HG02973 (cell line): ENCODE measurements around the gene POLR2L.

Experiments
- ATAC-seq: cut with Tn5 transposase; IDR thresholded peaks from one replicate; pipeline ENCODE4 v1.9.1; 2021; ENCODE audit warnings: moderate library complexity; ENCODE audit not compliant: unreplicated experiment

Gene POLR2L

GRCh38 chr11:797296-798092, 44.8 kb downstream of the POLR2L start:
- peak; percentile 37 for ATAC-seq

GRCh38 chr11:796565-797295, 45.6 kb downstream of the POLR2L start:
- no peak for ATAC-seq

GRCh38 chr11:795634-796564, 46.4 kb downstream of the POLR2L start:
- peak; percentile 31 for ATAC-seq

GRCh38 chr11:794766-795633, 47.3 kb downstream of the POLR2L start:
- no peak for ATAC-seq

GRCh38 chr11:794013-794765, 48.1 kb downstream of the POLR2L start:
- ATAC-seq = no peak

GRCh38 chr11:793556-793955, 48.8 kb downstream of the POLR2L start:
- ATAC-seq = no peak

- ATAC-seq = no peak
Measured at GRCh38 chr11:792873-793272, 49.5 kb downstream of the POLR2L start.

- ATAC-seq = no peak
Measured at GRCh38 chr11:792535-792821, 49.9 kb downstream of the POLR2L start.

GRCh38 chr11:791658-792534, 50.4 kb downstream of the POLR2L start:
- ATAC-seq = no peak

GRCh38 chr11:790721-791564, 51.4 kb downstream of the POLR2L start:
- ATAC-seq = no peak

GRCh38 chr11:789943-790342, 52.4 kb downstream of the POLR2L start, which contains the start of gene CEND1:
Gene CEND1 (minus strand): TSS chr11:790090. CDS start chr11:788576, 1,514 bp downstream.
- ATAC-seq = no peak
